Left lung (tissue), 10 donors: ENCODE measurements around the gene CRABP1. TPM values are rescaled to one million over a fixed set of nuclear protein-coding genes. Genes with fewer than 3 reads are reported as not detected.

Experiments
- ATAC-seq: fragments of 200-7000 bp; cut with Tn5 transposase; one replicate; pipeline ENCODE4 v1.9.1; 2020; ENCODE audit warnings: moderate library complexity
- DNase-seq, 4 donors: peaks; one replicate each; pipeline ENCODE4 v3.0.0-alpha.2; 2013 to 2020
- H3K27ac ChIP-seq, 2 donors: fragments of 200-600 bp; sonication (generic) in 1 of 2; one replicate each; pipeline versions ENCODE4 v1.5.0 to v1.8.0; 2020 to 2021
- H3K27me3 ChIP-seq, 2 donors: fragments of 200-600 bp; sonication (generic) in 1 of 2; one replicate each; pipeline versions ENCODE4 v1.5.0 to v1.8.0; 2020 to 2021
- H3K36me3 ChIP-seq, 2 donors: fragments of 200-600 bp; sonication (generic) in 1 of 2; one replicate each; pipeline versions ENCODE4 v1.5.0 to v1.8.0; 2020 to 2021
- H3K4me1 ChIP-seq, 2 donors: fragments of 200-600 bp; one replicate each; pipeline ENCODE4 v1.8.0; 2021
- H3K4me3 ChIP-seq, 2 donors: fragments of 200-600 bp; sonication (generic) in 1 of 2; one replicate each; pipeline versions ENCODE4 v1.5.0 to v1.8.0; 2020 to 2021; ENCODE audit warnings: mild to moderate bottlenecking in 1 of 2
- H3K9me3 ChIP-seq, 2 donors: fragments of 200-600 bp; sonication (generic) in 1 of 2; one replicate each; pipeline versions ENCODE4 v1.5.0 to v1.8.0; 2020 to 2021
- CTCF ChIP-seq, 2 donors: fragments of 200-600 bp; sonication (generic) in 1 of 2; IDR thresholded peaks; one replicate each; pipeline versions ENCODE4 v1.5.0 to v1.8.0; 2021; ENCODE audit warnings: antibody characterized with exemption in 2 of 2
- intact Hi-C, 2 donors: fragments of 100-400 bp; cut with DNase I; formaldehyde crosslinking; loops; one replicate each; pipeline versions ENCODE4 v1.11.2 to v1.14.2; 2022
- polyA plus RNA-seq, 6 donors: library from polyadenylated mRNA; unstranded; fragments of 120-200 nt; gene quantifications; one replicate each; pipeline ENCODE4 v1.2.1, GENCODE V29; 2013; ENCODE audit not compliant: insufficient read length in 6 of 6
- total RNA-seq, 2 donors: library from RNA; stranded (reverse); fragmentation: NEBNext Ultra II Directional; extraction: Animal tissue kit (Norgen Biotek cat#: 25700); gene quantifications; one replicate each; pipeline ENCODE4 v1.2.1, GENCODE V29; 2021
- donor health status: DM: no; HTN: yes; CAD: no.
- donor health status: DM: no; HTN: no; CAD: no.

Gene CRABP1
- total and polyA plus RNA-seq, 8 donors, result 0.29 to 0.79 (median 0.40) TPM; not detected in 2

- H3K36me3 ChIP-seq, result no peaks in the 10 kb centered on the region
Measured at GRCh38 chr15:78355177-78355576, 15.0 kb downstream of the CRABP1 start.

GRCh38 chr15:78358102-78358870, 18.1 kb downstream of the CRABP1 start:
- TF ChIP-seq CTCF (IDR thresholded peaks at IDR 0.05), result no peak
- Histone ChIP-seq H3K27ac (no peak overlapping the region), H3K9me3 (no peaks in the 10 kb centered on the region), H3K27me3 (peaks cover 0 to 4% of the 10 kb centered on the region in 2 donors), H3K4me1 (no peaks in the 10 kb centered on the region), H3K4me3 (no peak overlapping the region), H3K36me3 (no peaks in the 10 kb centered on the region)
- DNase-seq (no peak), ATAC-seq (no peak)
- intact Hi-C loops, result no loop called here

More at GRCh38 chr15:78355177-78355576, 15.0 kb downstream of the CRABP1 start:
- Histone ChIP-seq H3K9me3 (no peaks in the 10 kb centered on the region), H3K4me1 (no peaks in the 10 kb centered on the region), H3K27me3 (peaks cover 0 to 4% of the 10 kb centered on the region in 2 donors), H3K27ac (no peak overlapping the region), H3K4me3 (no peak overlapping the region)
- DNase-seq, result no peak
- TF ChIP-seq CTCF (IDR thresholded peaks at IDR 0.05), result no peak
- intact Hi-C loops, result no loop called here
- ATAC-seq, result no peak

GRCh38 chr15:78359041-78359808, 19.1 kb downstream of the CRABP1 start:
- ATAC-seq (no peak), DNase-seq (no peak)
- no peak overlapping the region for H3K27ac ChIP-seq

GRCh38 chr15:78360367-78360801, 20.2 kb downstream of the CRABP1 start:
- Histone ChIP-seq H3K27me3 (peaks cover 0 to 4% of the 10 kb centered on the region in 2 donors), H3K4me1 (no peaks in the 10 kb centered on the region), H3K27ac (no peak overlapping the region), H3K4me3 (no peak overlapping the region), H3K9me3 (no peaks in the 10 kb centered on the region), H3K36me3 (no peaks in the 10 kb centered on the region)
- ATAC-seq (no peak), DNase-seq (no peak)
- TF ChIP-seq CTCF (IDR thresholded peaks at IDR 0.05), result no peak
- intact Hi-C loops, result no loop called here

More at GRCh38 chr15:78359041-78359808, 19.1 kb downstream of the CRABP1 start:
- TF ChIP-seq CTCF (IDR thresholded peaks at IDR 0.05), result no peak
- Histone ChIP-seq H3K4me3 (no peak overlapping the region), H3K4me1 (no peaks in the 10 kb centered on the region), H3K9me3 (no peaks in the 10 kb centered on the region), H3K36me3 (no peaks in the 10 kb centered on the region), H3K27me3 (peaks cover 0 to 4% of the 10 kb centered on the region in 2 donors)
- intact Hi-C loops, result no loop called here
